Germinal center (tissue), 1 donor: ENCODE measurements around the gene SMARCAD1.
A peak's percentile ranks its signal among the peaks of the same experiment; 100 is the strongest.

ENCODE experiments used
- DNase-seq: peaks from one replicate; pipeline ENCODE4 v3.0.0; 2012; ENCODE audit warnings: mixed read lengths, low spot score

Gene SMARCAD1

GRCh38 chr4:94207469-94208224, at the start of gene SMARCAD1:
Gene SMARCAD1, plus strand, starts transcription at chr4:94207865. Its CDS starts 530 bp downstream, at chr4:94208395.
- DNase-seq: peak; percentile 81

- no peak for DNase-seq
These were observed 48.8 kb upstream of the SMARCAD1 start for GRCh38 chr4:94158883-94159282.

GRCh38 chr4:94159790-94160189, 47.9 kb upstream of the SMARCAD1 start:
- DNase-seq: no peak

- no peak for DNase-seq
These were observed 46.9 kb upstream of the SMARCAD1 start for GRCh38 chr4:94160774-94161173.

- DNase-seq: no peak
These were observed 42.4 kb upstream of the SMARCAD1 start for GRCh38 chr4:94165256-94165655.

- DNase-seq: no peak
These were observed 39.3 kb upstream of the SMARCAD1 start for GRCh38 chr4:94168321-94168720.

- DNase-seq: no peak
These were observed 37.8 kb upstream of the SMARCAD1 start for GRCh38 chr4:94169803-94170372.

GRCh38 chr4:94171616-94172015, 36.0 kb upstream of the SMARCAD1 start:
- DNase-seq: no peak

GRCh38 chr4:94175553-94176261, 32.0 kb upstream of the SMARCAD1 start:
- DNase-seq: no peak

- DNase-seq: no peak
These were observed 29.8 kb upstream of the SMARCAD1 start for GRCh38 chr4:94177822-94178221.

GRCh38 chr4:94181815-94182214, 25.9 kb upstream of the SMARCAD1 start:
- DNase-seq: no peak

- DNase-seq: no peak
These were observed 4.9 kb upstream of the SMARCAD1 start for GRCh38 chr4:94202769-94203168.

GRCh38 chr4:94208266-94208665, 601 bp downstream of the SMARCAD1 start:
- DNase-seq: peak; percentile 3

- DNase-seq: no peak
These were observed 1.3 kb downstream of the SMARCAD1 start for GRCh38 chr4:94208918-94209317.

GRCh38 chr4:94211861-94212260, 4.2 kb downstream of the SMARCAD1 start:
- DNase-seq: no peak

GRCh38 chr4:94214703-94215319, 7.1 kb downstream of the SMARCAD1 start:
- DNase-seq: no peak

- no peak for DNase-seq
These were observed 8.7 kb downstream of the SMARCAD1 start for GRCh38 chr4:94216394-94216793.

- no peak for DNase-seq
These were observed 11.7 kb downstream of the SMARCAD1 start for GRCh38 chr4:94219402-94219801.

- DNase-seq: no peak
These were observed 14.3 kb downstream of the SMARCAD1 start for GRCh38 chr4:94221916-94222315.

- no peak for DNase-seq
These were observed 17.8 kb downstream of the SMARCAD1 start for GRCh38 chr4:94225449-94225848.

- DNase-seq: no peak
These were observed 19.1 kb downstream of the SMARCAD1 start for GRCh38 chr4:94226763-94227162.

- no peak for DNase-seq
These were observed 21.0 kb downstream of the SMARCAD1 start for GRCh38 chr4:94228493-94229216.
